Activated CD4-positive, alpha-beta T cell treated with anti-CD3 and anti-CD28 coated beads, Interleukin-2, amount 10 ng/mL, durations not matched to agents 7 days and 5 days (primary cell): ENCODE measurements around the gene SNAI3. TPM values are rescaled to one million over a fixed set of nuclear protein-coding genes. Genes with fewer than 3 reads are reported as not detected.

Experiments used
- CTCF ChIA-PET: fragments of 350-600 bp; sonication (Branson Sonifier 250); formaldehyde crosslinking; loops from one replicate; lab custom pipeline; 2021; ENCODE audit warnings: antibody characterized with exemption; lab: Charles Lee
- POLR2A ChIA-PET: fragments of 350-600 bp; sonication (Branson Sonifier 250); formaldehyde crosslinking; loops from one replicate; lab custom pipeline; 2021; ENCODE audit warnings: antibody characterized with exemption; lab: Charles Lee
- DNase-seq: peaks from one replicate; pipeline ENCODE4 v3.0.0-alpha.2; 2020
- H3K27ac Mint-ChIP-seq: one replicate; pipeline ENCODE4 v1.8.0; 2021; ENCODE audit warnings: mild to moderate bottlenecking, moderate library complexity, mixed read lengths
- H3K27me3 Mint-ChIP-seq: one replicate; pipeline ENCODE4 v1.8.0; 2021; ENCODE audit warnings: mixed read lengths
- H3K36me3 Mint-ChIP-seq: one replicate; pipeline ENCODE4 v1.8.0; 2021; ENCODE audit warnings: low read depth, mixed read lengths
- H3K4me1 Mint-ChIP-seq: one replicate; pipeline ENCODE4 v1.8.0; 2021; ENCODE audit warnings: mixed read lengths
- H3K4me3 Mint-ChIP-seq: one replicate; pipeline ENCODE4 v1.8.0; 2021; ENCODE audit warnings: mild to moderate bottlenecking, moderate library complexity, mixed read lengths
- H3K9me3 Mint-ChIP-seq: one replicate; pipeline ENCODE4 v1.8.0; 2021; ENCODE audit warnings: mixed read lengths
- total RNA-seq, 2 experiments: library from RNA; stranded (reverse); gene quantifications; one replicate each; pipeline ENCODE4 v1.2.3, GENCODE V29; 2021

The SNAI3 gene
- total RNA-seq, 2 experiments from 2014 or later, result 21.0 to 24.2 TPM

- peaks cover 9% of the 10 kb centered on the region for H3K36me3 Mint-ChIP-seq
- no peaks in the 10 kb centered on the region for H3K27me3 Mint-ChIP-seq
- H3K4me3 Mint-ChIP-seq, result no peak overlapping the region
- ChIA-PET POLR2A (no interaction called here), CTCF (interaction anchor here (1.1 kb wide), 1 partner anchor 21 kb away, joined by 4 read pairs; no protein-coding TSS in a partner anchor)
- H3K9me3 Mint-ChIP-seq, result no peaks in the 10 kb centered on the region
- H3K27ac Mint-ChIP-seq, result peak overlapping the region; percentile 91
- no peak for DNase-seq
- peaks cover 75% of the 10 kb centered on the region for H3K4me1 Mint-ChIP-seq
These were observed 5.0 kb upstream of the SNAI3 start for GRCh38 chr16:88691129-88691813.

GRCh38 chr16:88690341-88691128, 4.2 kb upstream of the SNAI3 start:
- Mint-ChIP-seq H3K27me3 (no peaks in the 10 kb centered on the region), H3K4me1 (peaks cover 73% of the 10 kb centered on the region), H3K4me3 (peak overlapping the region; percentile 10), H3K36me3 (peaks cover 5% of the 10 kb centered on the region), H3K27ac (peak overlapping the region; percentile 91), H3K9me3 (no peaks in the 10 kb centered on the region)
- ChIA-PET POLR2A (no interaction called here), CTCF (interaction anchor here (1.1 to 1.5 kb wide), 2 partner anchors 10 to 20 kb away, joined by 3 to 4 read pairs; no protein-coding TSS in a partner anchor)
- no peak for DNase-seq

- DNase-seq, result no peak
- Mint-ChIP-seq H3K9me3 (no peaks in the 10 kb centered on the region), H3K27ac (peak overlapping the region; percentile 31), H3K4me3 (no peak overlapping the region), H3K36me3 (peaks cover 13% of the 10 kb centered on the region), H3K27me3 (no peaks in the 10 kb centered on the region), H3K4me1 (peaks cover 77% of the 10 kb centered on the region)
- POLR2A ChIA-PET, result interaction anchor here (1.5 kb wide), 1 partner anchor 12 kb away, joined by 5 read pairs; no protein-coding TSS in a partner anchor
- CTCF ChIA-PET, result interaction anchor here (0.6 to 1.6 kb wide), 4 partner anchors 13 to 553 kb away, joined by 3 to 11 read pairs (median 3); no protein-coding TSS in a partner anchor
These were observed 1.9 kb upstream of the SNAI3 start for GRCh38 chr16:88688013-88688778.

GRCh38 chr16:88687676-88688012, 1.3 kb upstream of the SNAI3 start:
- Mint-ChIP-seq H3K4me1 (peaks cover 74% of the 10 kb centered on the region), H3K4me3 (no peak overlapping the region), H3K9me3 (no peaks in the 10 kb centered on the region), H3K27ac (peak overlapping the region; percentile 31), H3K27me3 (no peaks in the 10 kb centered on the region), H3K36me3 (peaks cover 13% of the 10 kb centered on the region)
- DNase-seq, result no peak
- ChIA-PET POLR2A (interaction anchor here (1.5 kb wide), 1 partner anchor 13 kb away, joined by 5 read pairs; no protein-coding TSS in a partner anchor), CTCF (interaction anchor here (0.6 to 1.6 kb wide), 6 partner anchors 14 to 553 kb away, joined by 3 to 11 read pairs (median 3); no protein-coding TSS in a partner anchor)

GRCh38 chr16:88687254-88687576, 908 bp upstream of the SNAI3 start:
- no peak for DNase-seq
- POLR2A ChIA-PET, result interaction anchor here (1.5 kb wide), 1 partner anchor 13 kb away, joined by 5 read pairs; no protein-coding TSS in a partner anchor
- CTCF ChIA-PET, result interaction anchor here (0.6 to 1.6 kb wide), 6 partner anchors 13 to 58 kb away, joined by 3 to 11 read pairs (median 3); no protein-coding TSS in a partner anchor
- peaks cover 15% of the 10 kb centered on the region for H3K36me3 Mint-ChIP-seq
- H3K4me3 Mint-ChIP-seq, result peak overlapping the region; percentile 79
- H3K9me3 Mint-ChIP-seq, result no peaks in the 10 kb centered on the region
- H3K27me3 Mint-ChIP-seq, result no peaks in the 10 kb centered on the region
- H3K4me1 Mint-ChIP-seq, result peaks cover 73% of the 10 kb centered on the region
- H3K27ac Mint-ChIP-seq, result no peak overlapping the region

- Mint-ChIP-seq H3K36me3 (peaks cover 22% of the 10 kb centered on the region), H3K4me1 (peaks cover 73% of the 10 kb centered on the region), H3K9me3 (no peaks in the 10 kb centered on the region), H3K4me3 (peak overlapping the region; percentile 79), H3K27ac (peak overlapping the region; percentile 71), H3K27me3 (no peaks in the 10 kb centered on the region)
- ChIA-PET CTCF (interaction anchor here (0.9 to 1.3 kb wide), 2 partner anchors 10 to 19 kb away, joined by 3 read pairs; no protein-coding TSS in a partner anchor), POLR2A (no interaction called here)
- peak; percentile 44 for DNase-seq
These were observed 257 bp downstream of the SNAI3 start for GRCh38 chr16:88686062-88686438.

- Mint-ChIP-seq H3K9me3 (no peaks in the 10 kb centered on the region), H3K4me3 (peak overlapping the region; percentile 79), H3K27me3 (no peaks in the 10 kb centered on the region), H3K36me3 (peaks cover 24% of the 10 kb centered on the region), H3K4me1 (peaks cover 71% of the 10 kb centered on the region), H3K27ac (peak overlapping the region; percentile 71)
- CTCF ChIA-PET, result interaction anchor here (0.6 to 1.6 kb wide), 8 partner anchors 9 to 52 kb away, joined by 3 to 4 read pairs (median 3); partner anchors contain the start of gene MVD
- POLR2A ChIA-PET, result no interaction called here
- DNase-seq, result peak; percentile 66
These were observed 898 bp downstream of the SNAI3 start for GRCh38 chr16:88685156-88686061.

- DNase-seq, result no peak
- ChIA-PET CTCF (interaction anchor here (0.6 to 1.6 kb wide), 5 partner anchors 10 to 51 kb away, joined by 3 to 4 read pairs (median 3); partner anchors contain the start of gene MVD), POLR2A (no interaction called here)
- peaks cover 63% of the 10 kb centered on the region for H3K4me1 Mint-ChIP-seq
- peak overlapping the region; percentile 69 for H3K27ac Mint-ChIP-seq
- peaks cover 26% of the 10 kb centered on the region for H3K36me3 Mint-ChIP-seq
- H3K4me3 Mint-ChIP-seq, result peak overlapping the region; percentile 79
- no peaks in the 10 kb centered on the region for H3K27me3 Mint-ChIP-seq
- H3K9me3 Mint-ChIP-seq, result no peaks in the 10 kb centered on the region
These were observed 1.6 kb downstream of the SNAI3 start for GRCh38 chr16:88684569-88685155.

- Mint-ChIP-seq H3K36me3 (peaks cover 26% of the 10 kb centered on the region), H3K27ac (peak overlapping the region; percentile 96), H3K4me3 (peak overlapping the region; percentile 59), H3K4me1 (peaks cover 39% of the 10 kb centered on the region), H3K27me3 (no peaks in the 10 kb centered on the region), H3K9me3 (no peaks in the 10 kb centered on the region)
- POLR2A ChIA-PET, result interaction anchor here (0.6 kb wide), 1 partner anchor 15 kb away, joined by 3 read pairs; no protein-coding TSS in a partner anchor
- CTCF ChIA-PET, result interaction anchor here (0.8 to 1.2 kb wide), 3 partner anchors 9 to 22 kb away, joined by 3 to 4 read pairs (median 3); no protein-coding TSS in a partner anchor
- peak; percentile 76 for DNase-seq
These were observed 4.4 kb downstream of the SNAI3 start for GRCh38 chr16:88681709-88682451.

GRCh38 chr16:88681084-88681680, 5.1 kb downstream of the SNAI3 start:
- POLR2A ChIA-PET, result interaction anchor here (0.6 kb wide), 1 partner anchor 15 kb away, joined by 3 read pairs; no protein-coding TSS in a partner anchor
- CTCF ChIA-PET, result interaction anchor here (0.8 to 1.2 kb wide), 3 partner anchors 15 to 52 kb away, joined by 3 read pairs; no protein-coding TSS in a partner anchor

More at GRCh38 chr16:88681084-88681680, 5.1 kb downstream of the SNAI3 start:
- Mint-ChIP-seq H3K36me3 (peaks cover 26% of the 10 kb centered on the region), H3K4me3 (peak overlapping the region; percentile 59), H3K4me1 (peaks cover 39% of the 10 kb centered on the region), H3K9me3 (no peaks in the 10 kb centered on the region), H3K27me3 (no peaks in the 10 kb centered on the region), H3K27ac (peak overlapping the region; percentile 96)
- peak; percentile 52 for DNase-seq
